Measurements from ENCODE around the gene TAGLN3.
"Not testable (repeated sequence)": the region's sequence is repeated elsewhere in the genome, so short reads cannot be mapped to it uniquely, and the experiment has no call there.

- not testable (repeated sequence) for TF ChIP-seq CTCF (conservative IDR thresholded peaks at IDR 0.05; ENCODE audit: low read depth, low read length); EZH2 (IDR thresholded peaks at IDR 0.05; ENCODE audit: borderline replicate concordance, low read depth, low read length, poor library complexity, severe bottlenecking)
These were observed 38.5 kb downstream of the TAGLN3 start for GRCh38 chr3:112037194-112037593.
